ENCODE data around the gene AFDN.

The AFDN gene

DNA sequence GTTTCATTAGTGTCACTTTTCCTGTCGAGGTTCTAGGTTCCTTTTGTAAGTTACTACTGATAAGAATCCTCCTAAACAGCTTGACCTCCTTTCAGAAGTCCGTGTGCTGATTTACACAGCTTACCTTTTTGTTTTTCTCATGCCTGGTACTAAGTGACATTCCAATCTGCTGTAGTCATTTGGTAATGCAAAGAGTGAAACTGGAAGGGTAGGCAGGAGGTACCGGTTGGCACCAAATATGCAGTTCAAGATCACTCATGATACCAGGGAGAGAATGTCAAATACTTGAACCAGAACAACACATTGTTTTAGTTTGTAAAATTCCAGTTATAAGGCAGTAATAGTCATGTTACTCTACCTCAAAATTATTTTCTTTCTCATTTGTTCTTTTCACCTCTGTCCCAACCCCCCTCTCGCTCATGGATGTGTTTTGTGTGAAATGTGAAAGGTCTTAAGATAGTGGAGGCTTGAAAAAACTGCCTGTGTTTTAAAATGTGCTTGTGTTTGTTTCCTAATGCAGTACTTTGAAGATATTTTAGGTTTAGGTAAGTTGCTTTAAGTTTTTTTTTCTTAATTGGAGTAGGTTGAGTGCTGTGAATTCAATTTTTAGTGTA lies 23.2 kb downstream of the AFDN start:
- peaks cover 8% of the 10 kb centered on the region; the same call in 1 of the 2 replicates for H3K79me2 ChIP-seq (ENCODE audit: insufficient read depth, low read length)

DNA sequence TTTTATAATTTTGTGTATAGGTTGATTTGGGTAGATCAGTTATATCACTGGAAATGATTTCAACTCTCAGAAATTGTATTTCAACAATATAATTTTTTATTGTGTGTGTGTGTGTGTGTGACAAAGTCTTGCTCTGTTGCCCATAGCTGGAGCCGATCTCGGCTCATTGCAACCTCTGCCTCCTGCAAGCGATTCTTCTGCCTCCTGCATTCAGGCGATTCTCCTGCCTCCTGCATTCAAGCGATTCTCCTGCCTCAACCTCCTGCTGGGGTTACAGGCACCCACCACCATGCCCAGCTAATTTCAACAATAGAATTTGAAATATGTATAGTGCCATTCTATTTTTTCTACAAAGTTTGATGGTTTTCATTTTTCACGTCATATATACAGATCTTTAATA lies 24.1 kb downstream of the AFDN start:
- peaks cover 24% of the 10 kb centered on the region for H4K20me1 ChIP-seq (ENCODE audit: low read depth, low read length)
- H2AFZ ChIP-seq (ENCODE audit: low read depth, low read length, severe bottlenecking): no peak overlapping the region
- no peaks in the 10 kb centered on the region for H3K36me3 ChIP-seq (ENCODE audit: low read length)
- peaks cover 8% of the 10 kb centered on the region; the same call in 1 of the 2 replicates for H3K79me2 ChIP-seq (ENCODE audit: insufficient read depth, low read length)
- H3K4me2 ChIP-seq (ENCODE audit: low read depth, low read length, poor library complexity, severe bottlenecking): no peak overlapping the region
- no peak overlapping the region for H3K9ac ChIP-seq (ENCODE audit: low read length)
- H3K27me3 ChIP-seq (ENCODE audit: low read length): no peaks in the 10 kb centered on the region
- H3K9me2 ChIP-seq (replicated peaks; ENCODE audit: insufficient read depth, low read length): no peaks in the 10 kb centered on the region
- TF ChIP-seq, protein P1, sequence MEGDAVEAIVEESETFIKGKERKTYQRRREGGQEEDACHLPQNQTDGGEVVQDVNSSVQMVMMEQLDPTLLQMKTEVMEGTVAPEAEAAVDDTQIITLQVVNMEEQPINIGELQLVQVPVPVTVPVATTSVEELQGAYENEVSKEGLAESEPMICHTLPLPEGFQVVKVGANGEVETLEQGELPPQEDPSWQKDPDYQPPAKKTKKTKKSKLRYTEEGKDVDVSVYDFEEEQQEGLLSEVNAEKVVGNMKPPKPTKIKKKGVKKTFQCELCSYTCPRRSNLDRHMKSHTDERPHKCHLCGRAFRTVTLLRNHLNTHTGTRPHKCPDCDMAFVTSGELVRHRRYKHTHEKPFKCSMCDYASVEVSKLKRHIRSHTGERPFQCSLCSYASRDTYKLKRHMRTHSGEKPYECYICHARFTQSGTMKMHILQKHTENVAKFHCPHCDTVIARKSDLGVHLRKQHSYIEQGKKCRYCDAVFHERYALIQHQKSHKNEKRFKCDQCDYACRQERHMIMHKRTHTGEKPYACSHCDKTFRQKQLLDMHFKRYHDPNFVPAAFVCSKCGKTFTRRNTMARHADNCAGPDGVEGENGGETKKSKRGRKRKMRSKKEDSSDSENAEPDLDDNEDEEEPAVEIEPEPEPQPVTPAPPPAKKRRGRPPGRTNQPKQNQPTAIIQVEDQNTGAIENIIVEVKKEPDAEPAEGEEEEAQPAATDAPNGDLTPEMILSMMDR (IDR thresholded peaks at IDR 0.05; ENCODE audit: insufficient read depth, low read length, poor library complexity, severe bottlenecking): no peak
- no peak for TF ChIP-seq EZH2phosphoT487 (conservative IDR thresholded peaks at IDR 0.05; ENCODE audit: low read length)
- H3K27ac ChIP-seq (ENCODE audit: low read depth, low read length): no peak overlapping the region
- H3K9me3 ChIP-seq (ENCODE audit: insufficient read depth, low read length): no peaks in the 10 kb centered on the region
- H3K4me3 ChIP-seq (ENCODE audit: insufficient read depth, low read length, poor library complexity, severe bottlenecking): no peak overlapping the region
- no peaks in the 10 kb centered on the region for H3F3A ChIP-seq (ENCODE audit: insufficient read depth)

More for the DNA sequence above, 23.2 kb downstream of the AFDN start:
- H3F3A ChIP-seq (ENCODE audit: insufficient read depth): no peaks in the 10 kb centered on the region
- no peaks in the 10 kb centered on the region for H3K36me3 ChIP-seq (ENCODE audit: low read length)
- H3K4me3 ChIP-seq (ENCODE audit: insufficient read depth, low read length, poor library complexity, severe bottlenecking): no peak overlapping the region
- no peaks in the 10 kb centered on the region for H3K9me2 ChIP-seq (replicated peaks; ENCODE audit: insufficient read depth, low read length)
- no peaks in the 10 kb centered on the region for H3K27me3 ChIP-seq (ENCODE audit: low read length)
- TF ChIP-seq EZH2phosphoT487 (conservative IDR thresholded peaks at IDR 0.05; ENCODE audit: low read length): no peak
- TF ChIP-seq, protein P1 (IDR thresholded peaks at IDR 0.05; ENCODE audit: insufficient read depth, low read length, poor library complexity, severe bottlenecking): no peak
- H4K20me1 ChIP-seq (ENCODE audit: low read depth, low read length): peaks cover 24% of the 10 kb centered on the region
- no peak overlapping the region for H2AFZ ChIP-seq (ENCODE audit: low read depth, low read length, severe bottlenecking)
- H3K9me3 ChIP-seq (ENCODE audit: insufficient read depth, low read length): no peaks in the 10 kb centered on the region
- H3K9ac ChIP-seq (ENCODE audit: low read length): no peak overlapping the region
- no peak overlapping the region for H3K27ac ChIP-seq (ENCODE audit: low read depth, low read length)
- H3K4me2 ChIP-seq (ENCODE audit: low read depth, low read length, poor library complexity, severe bottlenecking): no peak overlapping the region

DNA sequence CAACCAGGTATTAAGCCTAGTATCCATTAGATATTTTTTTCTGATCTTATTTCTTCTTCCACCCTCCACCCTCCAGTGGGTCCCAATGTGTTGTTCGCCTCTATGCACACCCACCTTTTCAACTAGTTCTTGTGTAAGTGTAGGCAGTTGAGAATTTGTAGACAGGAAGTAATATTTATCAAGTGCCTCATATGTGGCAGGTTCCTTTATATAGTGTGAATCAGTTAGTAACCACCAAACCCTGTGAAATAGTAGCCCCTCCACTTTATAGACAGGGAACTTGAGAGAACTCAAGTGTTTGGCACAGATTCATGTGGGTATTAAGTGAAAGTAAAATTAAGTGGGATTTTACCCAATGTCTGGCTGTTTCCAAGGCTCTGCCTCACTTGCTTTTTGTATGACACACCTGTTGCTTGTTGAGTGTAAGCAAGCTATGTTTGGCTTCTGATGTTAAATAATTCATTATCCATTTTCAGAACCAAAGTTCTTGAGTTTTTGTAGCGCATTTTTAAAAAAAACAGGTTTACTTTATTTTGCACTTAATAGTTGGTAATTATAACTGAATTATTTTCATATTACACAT lies 24.8 kb downstream of the AFDN start:
- Histone ChIP-seq H3F3A (ENCODE audit: insufficient read depth) (no peaks in the 10 kb centered on the region), H3K4me3 (ENCODE audit: insufficient read depth, low read length, poor library complexity, severe bottlenecking) (no peak overlapping the region), H3K27me3 (ENCODE audit: low read length) (no peaks in the 10 kb centered on the region), H3K9me2 (replicated peaks; ENCODE audit: insufficient read depth, low read length) (no peaks in the 10 kb centered on the region), H4K20me1 (ENCODE audit: low read depth, low read length) (peaks cover 26% of the 10 kb centered on the region), H2AFZ (ENCODE audit: low read depth, low read length, severe bottlenecking) (no peak overlapping the region), H3K9me3 (ENCODE audit: insufficient read depth, low read length) (no peaks in the 10 kb centered on the region), H3K27ac (ENCODE audit: low read depth, low read length) (no peak overlapping the region), H3K36me3 (ENCODE audit: low read length) (no peaks in the 10 kb centered on the region), H3K9ac (ENCODE audit: low read length) (no peak overlapping the region), H3K79me2 (ENCODE audit: insufficient read depth, low read length) (peaks cover 8% of the 10 kb centered on the region; the same call in 1 of the 2 replicates), H3K4me2 (ENCODE audit: low read depth, low read length, poor library complexity, severe bottlenecking) (no peak overlapping the region)
- TF ChIP-seq, protein P1 (IDR thresholded peaks at IDR 0.05; ENCODE audit: insufficient read depth, low read length, poor library complexity, severe bottlenecking): no peak

Data from SU-DHL-6 (cell line).